ENCODE measurements around the gene CHTOP. TPM values are rescaled to one million over a fixed set of nuclear protein-coding genes. Genes with fewer than 3 reads are reported as not detected.

CHTOP gene
- total RNA-seq, 2 experiments from 2014 or later, result 70.9 to 107 TPM

DNA sequence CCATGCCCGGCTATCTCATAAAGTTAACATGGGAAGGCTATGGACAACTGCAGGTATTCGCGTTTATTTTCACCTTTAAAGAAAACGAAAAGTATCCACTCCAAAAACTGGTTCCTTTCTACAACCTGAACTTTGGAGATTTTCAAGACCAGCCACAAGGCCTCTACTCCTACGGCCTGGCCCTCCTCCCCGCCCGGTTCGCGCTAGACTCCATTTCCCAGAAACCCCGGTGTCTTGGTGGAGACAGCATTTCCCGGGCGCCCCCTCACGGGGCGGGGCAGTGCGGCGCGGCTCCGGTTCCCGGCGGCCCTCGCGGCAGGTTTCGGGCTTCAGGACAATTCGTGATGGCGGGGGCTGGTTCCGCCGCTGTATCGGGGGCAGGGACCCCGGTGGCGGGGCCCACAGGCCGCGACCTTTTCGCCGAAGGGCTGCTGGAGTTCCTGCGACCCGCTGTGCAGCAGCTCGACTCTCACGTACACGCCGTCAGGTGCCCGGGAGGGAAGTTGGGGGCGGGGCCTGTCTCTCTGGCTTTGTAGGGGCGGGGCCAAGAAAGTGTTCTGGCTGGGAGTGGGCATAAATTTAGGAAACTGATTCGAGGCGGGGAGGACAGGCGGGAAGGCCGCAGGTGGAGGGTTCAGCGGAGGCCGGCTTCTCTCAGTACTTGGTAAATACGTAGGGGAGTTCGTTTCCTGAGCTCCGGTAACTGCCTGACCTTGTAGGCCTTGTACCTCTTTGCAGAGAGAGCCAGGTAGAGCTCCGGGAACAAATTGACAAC lies 24.7 kb downstream of the CHTOP start, which contains the start of gene SNAPIN:
Gene SNAPIN, plus strand, starts transcription at position 304 of the 775 bp plus-strand sequence. Its CDS starts 41 bp downstream, at position 345.
- CTCF ChIA-PET (ENCODE audit: unreplicated experiment), result interaction anchor here (0.5 to 0.6 kb wide), 2 partner anchors 24 to 60 kb away, joined by 3 read pairs; partner anchors contain the start of gene CHTOP
- Histone ChIP-seq H3K4me3 (ENCODE audit: low read depth, low read length, poor library complexity, severe bottlenecking) (peak within 1 kb of the TSS; percentile 96), H3K79me2 (ENCODE audit: insufficient read depth, low read depth, low read length) (peaks cover 12% of the 10 kb centered on the region), H3K9me2 (ENCODE audit: insufficient read depth, low read length) (no peaks in the 10 kb centered on the region), H3K4me2 (ENCODE audit: low read length) (peak within 1 kb of the TSS; percentile 94), H3K9me3 (ENCODE audit: low read length) (no peaks in the 10 kb centered on the region), H2AFZ (ENCODE audit: low read length) (peak within 1 kb of the TSS; percentile 77), H3K4me1 (ENCODE audit: insufficient read depth, low read length, poor library complexity, severe bottlenecking) (peaks cover 18% of the 10 kb centered on the region), H4K20me1 (ENCODE audit: insufficient read depth, low read length) (peaks cover 6% of the 10 kb centered on the region; the same call in 1 of the 2 replicates), H3K36me3 (ENCODE audit: insufficient read depth, low read length) (peaks cover 37% of the 10 kb centered on the region), H3K27ac (ENCODE audit: low read depth, low read length, poor library complexity, severe bottlenecking) (peak within 1 kb of the TSS; percentile 68)
- no TSS peak for BruUV-seq (replicated peaks)
- peak; percentile 91 for DNase-seq (ENCODE audit: low spot score)
- TF ChIP-seq EZH2phosphoT487 (IDR thresholded peaks at IDR 0.05; ENCODE audit: borderline replicate concordance, low read depth, low read length) (no peak), CTCF (conservative IDR thresholded peaks at IDR 0.05; ENCODE audit: low read length) (0 out of 2 replicates have a peak, but pooled peaks have one; percentile 24)
- intact Hi-C loops (cut with micrococcal nuclease; ENCODE audit: unreplicated experiment), result loop anchor here (2.0 to 5.0 kb wide), 3 partner anchors 24 to 86 kb away; partner anchors contain the start of gene CHTOP
- POLR2A ChIA-PET, result interaction anchor here (0.7 to 1.3 kb wide), 6 partner anchors 8 to 25 kb away, joined by 3 to 5 read pairs (median 4); partner anchors contain the start of gene CHTOP

GRCh38 chr1:153659175-153659534 lies 25.3 kb downstream of the CHTOP start:
- H3K4me1 ChIP-seq (ENCODE audit: insufficient read depth, low read length, poor library complexity, severe bottlenecking), result peaks cover 18% of the 10 kb centered on the region
- H3K4me2 ChIP-seq (ENCODE audit: low read length), result peak overlapping the region; percentile 94
- intact Hi-C loops (cut with micrococcal nuclease; ENCODE audit: unreplicated experiment), result loop anchor here (2.0 to 5.0 kb wide), 3 partner anchors 24 to 87 kb away; partner anchors contain the start of gene CHTOP
- no peaks in the 10 kb centered on the region for H3K9me3 ChIP-seq (ENCODE audit: low read length)
- H3K36me3 ChIP-seq (ENCODE audit: insufficient read depth, low read length), result peaks cover 43% of the 10 kb centered on the region
- peak overlapping the region; percentile 96 for H3K4me3 ChIP-seq (ENCODE audit: low read depth, low read length, poor library complexity, severe bottlenecking)
- CTCF ChIA-PET (ENCODE audit: unreplicated experiment), result interaction anchor here (0.5 to 0.6 kb wide), 2 partner anchors 25 to 61 kb away, joined by 3 read pairs; partner anchors contain the start of gene CHTOP
- H3K27ac ChIP-seq (ENCODE audit: low read depth, low read length, poor library complexity, severe bottlenecking), result peak overlapping the region; percentile 68
- TF ChIP-seq EZH2phosphoT487 (IDR thresholded peaks at IDR 0.05; ENCODE audit: borderline replicate concordance, low read depth, low read length) (no peak), CTCF (conservative IDR thresholded peaks at IDR 0.05; ENCODE audit: low read length) (no peak)
- POLR2A ChIA-PET, result interaction anchor here (0.7 to 1.3 kb wide), 6 partner anchors 10 to 26 kb away, joined by 3 to 5 read pairs (median 4); partner anchors contain the start of gene CHTOP
- no peaks in the 10 kb centered on the region for H3K9me2 ChIP-seq (ENCODE audit: insufficient read depth, low read length)
- peaks cover 12% of the 10 kb centered on the region for H3K79me2 ChIP-seq (ENCODE audit: insufficient read depth, low read depth, low read length)
- H2AFZ ChIP-seq (ENCODE audit: low read length), result peak overlapping the region; percentile 77; the same call in 1 of the 2 replicates
- BruUV-seq (replicated peaks), result TSS peak; percentile 75
- H4K20me1 ChIP-seq (ENCODE audit: insufficient read depth, low read length), result peaks cover 6% of the 10 kb centered on the region; the same call in 1 of the 2 replicates
- DNase-seq (ENCODE audit: low spot score), result no peak

Data from OCI-LY7 (cell line).